HG03025 (cell line): ENCODE data around the gene ARMC5.
A peak's percentile ranks its signal among the peaks of the same experiment; 100 is the strongest.
"Not testable (repeated sequence)": the region's sequence is repeated elsewhere in the genome, so short reads cannot be mapped to it uniquely, and the experiment has no call there.

Experiments used
- ATAC-seq: cut with Tn5 transposase; IDR thresholded peaks from one replicate; pipeline ENCODE4 v1.9.1; 2021; ENCODE audit warnings: mild to moderate bottlenecking, moderate library complexity; ENCODE audit not compliant: unreplicated experiment, low FRiP score

ARMC5 gene

GRCh38 chr16:31430380-31431052 is 28.8 kb upstream of the ARMC5 start:
- no peak for ATAC-seq

DNA sequence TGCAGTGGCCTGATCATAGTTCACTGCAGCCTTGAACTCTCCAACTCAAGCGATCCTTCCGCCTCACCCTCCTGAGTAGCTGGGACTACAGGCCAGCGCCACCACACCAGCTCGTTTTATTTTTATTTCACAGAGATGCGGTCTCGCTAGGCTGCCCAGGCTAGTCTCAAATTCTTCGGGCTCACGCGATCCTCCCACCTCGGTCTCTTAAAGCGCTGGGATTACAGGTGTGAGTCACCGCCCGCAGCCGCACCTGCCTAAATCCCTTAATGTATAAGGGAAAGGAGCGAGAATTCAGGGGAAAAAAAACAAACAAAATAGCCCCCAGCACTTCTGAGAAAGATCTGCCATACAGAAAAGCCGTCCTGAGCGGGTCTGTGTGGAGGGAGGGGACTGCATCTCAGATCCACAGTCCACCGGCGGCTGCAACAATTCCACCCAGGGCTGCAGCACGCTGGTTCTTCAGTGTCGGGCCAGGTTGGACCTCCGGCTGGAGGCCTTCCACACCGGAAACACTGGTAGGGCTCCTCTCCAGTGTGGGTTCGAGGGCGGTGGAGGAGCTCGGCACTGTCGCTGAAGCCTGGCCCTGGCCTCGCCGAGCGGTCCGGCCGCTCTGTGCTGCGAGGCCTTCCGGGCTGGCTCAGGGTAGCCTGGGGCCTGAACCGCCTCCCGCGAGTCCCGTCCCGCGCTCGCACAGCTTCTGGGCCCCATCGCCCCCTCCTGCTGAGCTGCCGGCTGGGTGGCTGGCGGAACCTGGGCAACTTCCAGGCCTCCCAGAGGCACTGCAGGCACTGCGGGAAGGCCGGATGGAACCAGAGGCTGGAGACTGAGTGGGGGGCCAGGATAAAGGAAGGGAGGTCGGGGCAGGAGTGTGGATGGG is 23.7 kb upstream of the ARMC5 start:
- ATAC-seq: no peak

- ATAC-seq: no peak
Observed at GRCh38 chr16:31436221-31437045, 22.9 kb upstream of the ARMC5 start.

DNA sequence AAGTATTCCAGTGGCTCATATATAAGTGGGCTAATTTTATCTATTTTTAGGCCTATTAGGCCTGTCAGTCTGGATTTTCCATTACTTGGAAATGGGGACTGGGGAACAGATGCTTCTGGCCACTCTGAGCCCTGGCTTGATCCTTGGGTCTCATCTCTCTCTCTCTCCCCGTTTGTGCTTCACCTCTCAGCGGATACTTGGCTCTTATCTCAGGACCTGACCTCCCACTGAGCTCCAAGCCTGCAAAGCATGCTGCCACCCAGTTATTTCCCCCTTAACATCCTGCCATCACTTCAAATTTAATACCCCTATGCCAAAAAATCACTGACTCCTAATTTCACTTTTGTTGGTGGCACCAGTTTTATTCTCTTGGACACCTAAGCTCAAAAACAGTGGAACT is 20.9 kb upstream of the ARMC5 start:
- ATAC-seq: no peak

DNA sequence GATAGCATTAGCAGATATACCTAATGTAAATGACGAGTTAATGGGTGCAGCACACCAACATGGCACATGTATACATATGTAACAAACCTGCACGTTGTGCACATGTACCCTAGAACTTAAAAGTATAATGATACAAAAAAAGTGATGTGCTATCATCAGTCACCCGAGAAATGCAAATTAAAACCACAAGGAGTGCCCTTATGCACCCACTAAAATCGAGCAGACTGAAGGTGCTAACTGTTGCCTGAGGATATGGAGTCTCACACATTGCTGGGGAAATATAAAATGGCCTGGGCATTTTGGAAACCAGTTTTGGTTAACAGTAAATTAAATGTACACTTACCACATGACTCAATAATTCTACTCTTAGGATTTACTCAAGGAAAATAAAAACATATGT is 20.3 kb upstream of the ARMC5 start:
- ATAC-seq: not testable (repeated sequence)

DNA sequence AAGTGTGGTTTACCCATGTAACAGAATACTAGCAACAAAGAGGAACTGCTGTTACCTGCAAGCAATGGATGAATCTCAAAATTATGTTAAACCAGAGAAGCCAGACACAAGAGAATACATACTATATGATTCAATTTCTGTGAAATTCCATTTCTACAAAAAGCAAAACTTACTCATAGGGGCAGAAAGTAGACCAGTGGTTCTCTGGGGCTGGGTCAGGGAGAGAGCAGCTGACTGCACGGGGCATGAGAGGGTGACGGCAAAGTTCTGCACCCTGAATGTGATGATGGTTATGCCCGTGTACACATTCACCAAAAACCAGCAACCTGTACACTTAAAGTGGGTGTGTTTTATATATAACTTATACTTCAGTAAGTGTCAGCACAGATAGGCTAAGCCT is 19.8 kb upstream of the ARMC5 start:
- ATAC-seq: no peak

DNA sequence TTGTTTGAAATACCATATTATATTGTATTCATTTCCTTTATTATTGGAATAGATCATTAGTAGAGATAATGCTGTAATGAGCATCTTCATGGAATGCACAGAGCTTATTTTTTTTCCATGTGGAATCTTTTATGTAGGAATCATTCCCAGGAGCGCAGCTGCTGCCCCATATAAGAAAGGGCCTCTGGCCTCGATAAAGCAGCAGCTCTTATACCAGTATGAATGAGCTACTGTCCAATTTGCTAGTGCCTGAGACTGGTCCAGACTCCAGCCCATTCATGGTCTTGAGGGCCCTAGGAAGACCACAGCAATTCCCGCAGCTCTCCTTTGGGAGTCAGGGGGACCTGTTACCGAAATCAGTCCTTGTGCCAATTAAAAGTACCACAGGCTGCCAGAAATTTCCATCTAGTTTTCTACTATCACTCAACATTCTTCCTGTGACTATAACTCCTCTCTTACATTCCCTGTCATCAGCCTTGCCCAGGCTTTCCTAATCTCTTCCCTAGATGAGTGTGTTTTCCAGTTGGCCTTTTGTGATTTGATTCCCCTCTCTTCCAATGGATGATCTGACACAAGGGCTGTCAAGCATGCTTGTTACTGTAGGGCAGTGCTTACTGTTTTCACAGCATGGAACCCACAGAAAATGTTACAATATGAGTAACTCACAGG is 18.7 kb upstream of the ARMC5 start:
- ATAC-seq: no peak

DNA sequence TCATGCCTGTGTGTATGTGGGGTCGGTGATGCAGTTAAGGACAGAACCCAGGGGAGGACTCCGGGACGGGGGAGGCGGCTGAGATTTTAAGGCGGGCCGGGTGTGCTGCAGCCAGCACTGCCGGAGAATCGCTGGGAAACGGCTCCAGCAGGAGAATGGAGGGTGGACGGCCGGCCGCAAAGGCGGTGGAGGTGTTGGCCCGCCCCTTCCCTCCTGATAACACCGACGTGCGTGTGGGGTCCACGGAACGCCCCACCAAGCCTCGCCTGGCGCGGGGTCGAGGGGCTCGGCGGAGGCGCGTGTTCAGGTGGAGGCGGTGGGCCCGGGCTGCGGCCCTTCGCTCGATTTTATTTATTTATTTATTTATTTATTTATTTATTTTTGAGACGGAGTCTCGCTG is 17.3 kb upstream of the ARMC5 start:
- no peak for ATAC-seq

GRCh38 chr16:31445931-31446330 is 13.4 kb upstream of the ARMC5 start:
- ATAC-seq: not testable (repeated sequence)

- no peak for ATAC-seq
Observed at GRCh38 chr16:31451201-31451600, 8.1 kb upstream of the ARMC5 start.

- ATAC-seq: no peak
Observed at GRCh38 chr16:31451681-31452351, 7.5 kb upstream of the ARMC5 start.

- ATAC-seq: no peak
Observed at GRCh38 chr16:31452631-31453106, 6.6 kb upstream of the ARMC5 start.

- ATAC-seq: no peak
Observed at GRCh38 chr16:31453255-31454204, 5.8 kb upstream of the ARMC5 start.

DNA sequence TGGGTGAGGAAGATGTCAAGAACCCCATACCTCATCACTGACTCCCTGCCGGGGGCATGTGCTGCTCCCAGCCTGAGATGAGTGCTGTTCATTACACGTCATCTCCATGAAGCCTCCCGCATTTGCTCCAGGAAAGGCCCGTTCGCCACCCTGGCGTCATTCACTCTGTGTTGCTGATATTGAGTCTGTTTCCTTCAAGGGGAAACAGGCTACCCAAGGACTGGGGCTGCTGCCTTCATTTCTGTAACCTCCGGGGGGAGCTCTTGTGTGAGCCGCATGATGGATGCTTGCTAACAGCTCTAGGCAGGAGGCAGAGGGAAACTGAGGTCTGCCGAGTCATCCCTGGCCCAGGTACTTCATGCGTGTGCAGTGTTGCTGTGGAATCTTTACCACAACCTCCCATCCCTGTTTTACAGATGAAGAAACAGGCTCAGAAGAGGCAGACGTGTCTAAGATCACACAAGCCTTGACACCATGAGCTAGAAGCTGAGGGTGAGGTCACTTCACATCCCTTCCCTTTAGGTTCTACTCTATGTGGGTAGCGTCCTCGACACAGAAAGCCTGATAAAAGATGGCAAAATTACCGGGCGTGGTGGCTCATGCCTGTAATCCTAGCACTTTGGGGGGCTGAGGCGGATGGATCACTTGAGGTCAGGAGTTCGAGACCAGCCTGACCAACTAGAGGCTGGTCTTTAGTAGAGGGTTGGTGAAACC is 3.5 kb upstream of the ARMC5 start:
- no peak for ATAC-seq

GRCh38 chr16:31456988-31457360 is 2.3 kb upstream of the ARMC5 start:
- no peak for ATAC-seq

- ATAC-seq: peak; percentile 11
Observed at GRCh38 chr16:31458073-31458843, 1.0 kb upstream of the ARMC5 start.
